IMR-90 (cell line): ENCODE results near the gene NOS3.

ENCODE experiments used
- BHLHE40 ChIP-seq: fragments of 150-350 bp; IDR thresholded peaks from 2 replicates; pipeline ENCODE4 v1.6.1; 2016; ENCODE audit warnings: mild to moderate bottlenecking, low read depth, low read length
- CEBPB ChIP-seq: IDR thresholded peaks from 2 replicates; pipeline ENCODE4 v1.6.1; 2012; ENCODE audit warnings: low read depth, low read length, improper control_type of control experiment
- FOS ChIP-seq: fragments of 150-350 bp; IDR thresholded peaks from 2 replicates; pipeline ENCODE4 v1.6.1; 2016; ENCODE audit warnings: low read depth, low read length
- MAFK ChIP-seq: IDR thresholded peaks from 2 replicates; pipeline ENCODE4 v1.6.1; 2012; ENCODE audit warnings: low read depth, low read length, improper control_type of control experiment
- MXI1 ChIP-seq: IDR thresholded peaks from 2 replicates; pipeline ENCODE4 v1.6.1; 2012; ENCODE audit warnings: low read depth, mild to moderate bottlenecking, low read length, moderate library complexity, borderline replicate concordance
- NFE2L2 ChIP-seq: fragments of 150-350 bp; IDR thresholded peaks from 2 replicates; pipeline ENCODE4 v1.6.1; 2016; ENCODE audit warnings: low read depth, mild to moderate bottlenecking, low read length
- POLR2A ChIP-seq: IDR thresholded peaks from 2 replicates; pipeline ENCODE4 v1.6.1; 2012; ENCODE audit warnings: mild to moderate bottlenecking, low read depth, low read length
- RAD21 ChIP-seq: IDR thresholded peaks from 2 replicates; pipeline ENCODE4 v1.6.1; 2012; ENCODE audit warnings: low read length, improper control_type of control experiment
- RCOR1 ChIP-seq: IDR thresholded peaks from 2 replicates; pipeline ENCODE4 v1.6.1; 2012; ENCODE audit warnings: mild to moderate bottlenecking, low read length, improper control_type of control experiment; ENCODE audit not compliant: insufficient replicate concordance
- RFX5 ChIP-seq: IDR thresholded peaks from 2 replicates; pipeline ENCODE4 v1.8.0; 2012; ENCODE audit warnings: low read depth, mild to moderate bottlenecking, low read length, moderate library complexity
- TF ChIP-seq, protein P1 (sequence below): conservative IDR thresholded peaks from 2 replicates; pipeline ENCODE4 v1.5.1; 2012; ENCODE audit warnings: mild to moderate bottlenecking, low read depth, low read length, improper control_type of control experiment
- TF ChIP-seq, protein P2 (sequence below): fragments of 150-350 bp; IDR thresholded peaks from 2 replicates; pipeline ENCODE4 v1.6.1; 2016; ENCODE audit warnings: low read depth, mild to moderate bottlenecking, low read length, moderate library complexity, borderline replicate concordance

DNA sequence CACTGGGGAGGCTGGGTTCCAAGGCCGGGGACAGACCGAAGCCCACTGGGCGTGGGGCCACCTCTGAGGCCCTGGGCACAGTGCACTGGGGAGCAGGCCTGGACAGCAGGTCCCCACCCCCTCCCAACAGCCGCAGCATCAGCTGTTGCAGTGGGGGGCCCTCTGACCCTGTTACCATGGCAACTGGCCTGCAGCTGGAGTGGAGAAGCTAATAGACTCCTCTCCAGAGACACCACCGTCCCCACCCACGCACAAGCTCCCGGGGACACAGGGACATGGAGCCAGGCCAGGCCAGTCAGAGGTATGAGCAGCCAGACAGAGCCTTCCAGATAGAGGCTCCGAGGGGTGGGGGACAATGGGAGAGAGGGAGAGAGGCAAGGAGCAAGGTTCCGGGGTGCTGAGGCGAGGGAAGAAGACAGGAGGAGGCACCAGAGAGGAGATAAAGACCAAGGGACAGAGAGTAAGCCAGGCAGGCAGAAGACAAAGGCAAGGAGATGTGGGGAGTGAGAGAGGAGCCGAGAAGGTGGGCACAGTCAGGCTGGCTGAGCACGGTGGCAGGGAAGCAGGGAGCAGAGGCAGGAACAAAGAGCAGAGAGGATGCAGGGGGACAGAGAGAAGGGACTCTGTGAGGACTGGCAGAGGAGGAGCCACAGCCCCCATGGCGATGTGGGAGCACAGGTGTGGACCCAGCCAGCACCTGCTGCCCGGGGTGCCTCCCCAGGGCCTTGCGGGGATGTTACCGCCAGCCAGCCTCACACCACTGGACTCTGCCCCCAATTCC is 19.4 kb upstream of the NOS3 start:
- no peak for TF ChIP-seq MXI1
- TF ChIP-seq, protein P1, sequence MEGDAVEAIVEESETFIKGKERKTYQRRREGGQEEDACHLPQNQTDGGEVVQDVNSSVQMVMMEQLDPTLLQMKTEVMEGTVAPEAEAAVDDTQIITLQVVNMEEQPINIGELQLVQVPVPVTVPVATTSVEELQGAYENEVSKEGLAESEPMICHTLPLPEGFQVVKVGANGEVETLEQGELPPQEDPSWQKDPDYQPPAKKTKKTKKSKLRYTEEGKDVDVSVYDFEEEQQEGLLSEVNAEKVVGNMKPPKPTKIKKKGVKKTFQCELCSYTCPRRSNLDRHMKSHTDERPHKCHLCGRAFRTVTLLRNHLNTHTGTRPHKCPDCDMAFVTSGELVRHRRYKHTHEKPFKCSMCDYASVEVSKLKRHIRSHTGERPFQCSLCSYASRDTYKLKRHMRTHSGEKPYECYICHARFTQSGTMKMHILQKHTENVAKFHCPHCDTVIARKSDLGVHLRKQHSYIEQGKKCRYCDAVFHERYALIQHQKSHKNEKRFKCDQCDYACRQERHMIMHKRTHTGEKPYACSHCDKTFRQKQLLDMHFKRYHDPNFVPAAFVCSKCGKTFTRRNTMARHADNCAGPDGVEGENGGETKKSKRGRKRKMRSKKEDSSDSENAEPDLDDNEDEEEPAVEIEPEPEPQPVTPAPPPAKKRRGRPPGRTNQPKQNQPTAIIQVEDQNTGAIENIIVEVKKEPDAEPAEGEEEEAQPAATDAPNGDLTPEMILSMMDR = no peak
- no peak for TF ChIP-seq RFX5
- no peak for TF ChIP-seq RAD21
- TF ChIP-seq POLR2A = no peak
- TF ChIP-seq MAFK = no peak
- TF ChIP-seq FOS = no peak
- TF ChIP-seq RCOR1 = no peak
- TF ChIP-seq, protein P2, sequence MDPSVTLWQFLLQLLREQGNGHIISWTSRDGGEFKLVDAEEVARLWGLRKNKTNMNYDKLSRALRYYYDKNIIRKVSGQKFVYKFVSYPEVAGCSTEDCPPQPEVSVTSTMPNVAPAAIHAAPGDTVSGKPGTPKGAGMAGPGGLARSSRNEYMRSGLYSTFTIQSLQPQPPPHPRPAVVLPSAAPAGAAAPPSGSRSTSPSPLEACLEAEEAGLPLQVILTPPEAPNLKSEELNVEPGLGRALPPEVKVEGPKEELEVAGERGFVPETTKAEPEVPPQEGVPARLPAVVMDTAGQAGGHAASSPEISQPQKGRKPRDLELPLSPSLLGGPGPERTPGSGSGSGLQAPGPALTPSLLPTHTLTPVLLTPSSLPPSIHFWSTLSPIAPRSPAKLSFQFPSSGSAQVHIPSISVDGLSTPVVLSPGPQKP = no peak
- no peak for TF ChIP-seq BHLHE40
- TF ChIP-seq NFE2L2 = no peak
- no peak for TF ChIP-seq CEBPB
